GM21717 (cell line): ENCODE data around the gene STXBP5.

ENCODE experiments used
- ATAC-seq: cut with Tn5 transposase; IDR thresholded peaks from one replicate; pipeline ENCODE4 v1.9.1; 2021; ENCODE audit warnings: mild to moderate bottlenecking, moderate library complexity; ENCODE audit not compliant: unreplicated experiment

Gene STXBP5

GRCh38 chr6:147177286-147177685, 26.9 kb upstream of the STXBP5 start:
- no peak for ATAC-seq

DNA sequence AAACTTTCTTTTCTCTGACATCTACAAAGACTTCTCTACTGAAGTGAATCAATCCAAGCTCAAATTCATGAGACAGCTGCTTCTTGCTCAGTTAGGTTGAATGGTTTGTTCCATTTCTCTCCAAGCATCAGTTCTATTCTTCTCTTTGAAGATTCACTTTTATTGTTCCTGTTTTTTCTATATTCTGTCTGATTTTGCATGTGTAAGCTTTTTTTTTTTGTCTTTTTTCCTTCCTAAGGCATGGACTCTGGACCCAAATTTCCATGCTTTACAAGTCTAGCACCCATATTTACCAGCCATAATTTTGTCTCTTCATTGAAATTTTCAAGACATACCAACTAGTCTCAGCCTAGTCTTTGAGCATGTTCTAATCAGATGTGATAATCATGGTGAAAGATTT, 25.9 kb upstream of the STXBP5 start:
- ATAC-seq: no peak

DNA sequence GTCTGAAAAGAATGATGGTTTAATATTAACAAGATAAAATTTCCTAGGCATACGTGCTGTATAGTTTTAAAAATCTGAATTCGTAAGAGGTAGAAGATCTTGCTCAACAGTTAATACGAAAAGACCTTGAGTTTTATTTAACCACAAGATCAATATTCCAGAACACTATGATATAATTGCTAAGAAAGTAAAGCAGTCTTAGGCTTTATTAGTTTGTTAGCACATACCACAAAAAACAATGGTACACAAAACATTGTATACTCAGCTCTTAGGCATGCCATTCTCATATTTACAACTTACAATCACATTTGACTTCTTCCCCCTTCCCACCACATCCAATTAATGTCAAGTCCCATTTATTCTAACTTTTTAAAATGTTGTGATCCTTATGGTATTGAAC, 24.4 kb upstream of the STXBP5 start:
- no peak for ATAC-seq

DNA sequence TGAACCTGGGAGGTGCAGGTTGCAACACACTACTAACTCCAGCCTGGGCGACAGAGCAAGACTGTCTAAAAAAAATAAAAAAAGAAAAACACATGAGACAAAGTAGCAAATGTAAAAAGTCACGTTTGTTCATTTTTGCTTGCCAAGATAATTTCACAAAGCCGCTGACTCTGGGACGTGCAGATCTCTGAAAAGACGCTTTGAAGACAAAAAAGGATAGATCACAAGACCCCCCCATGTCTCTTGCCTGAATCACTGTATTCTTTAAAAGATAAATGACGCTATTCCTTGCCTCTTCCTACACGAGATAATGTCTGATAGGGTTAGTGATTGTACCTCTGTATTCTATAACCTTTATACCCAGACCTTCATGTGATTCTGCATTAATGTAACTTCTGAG, 23.3 kb upstream of the STXBP5 start:
- ATAC-seq: no peak

GRCh38 chr6:147184379-147184778, 19.8 kb upstream of the STXBP5 start:
- ATAC-seq: no peak

- no peak for ATAC-seq
Observed at GRCh38 chr6:147185216-147185615, 19.0 kb upstream of the STXBP5 start.

DNA sequence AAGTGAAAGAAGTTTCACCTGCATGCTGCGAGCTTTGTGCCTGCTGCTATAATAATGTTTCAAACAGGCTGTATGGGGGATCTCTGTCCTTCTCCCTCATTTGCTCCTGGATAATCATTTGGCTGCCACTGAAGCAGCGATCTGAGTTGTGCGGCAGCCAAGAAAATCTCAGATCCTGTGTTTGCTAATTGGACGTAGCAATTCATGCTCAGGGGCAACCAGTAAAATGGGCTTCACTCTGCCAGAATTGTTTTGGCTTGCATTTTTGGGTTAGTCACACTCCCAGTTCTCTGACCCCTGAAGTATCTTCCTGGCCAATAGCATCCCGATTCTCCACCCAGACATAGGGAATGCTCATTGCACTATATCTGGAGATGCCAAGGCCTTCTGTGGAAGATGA, 13.7 kb upstream of the STXBP5 start:
- ATAC-seq: no peak

DNA sequence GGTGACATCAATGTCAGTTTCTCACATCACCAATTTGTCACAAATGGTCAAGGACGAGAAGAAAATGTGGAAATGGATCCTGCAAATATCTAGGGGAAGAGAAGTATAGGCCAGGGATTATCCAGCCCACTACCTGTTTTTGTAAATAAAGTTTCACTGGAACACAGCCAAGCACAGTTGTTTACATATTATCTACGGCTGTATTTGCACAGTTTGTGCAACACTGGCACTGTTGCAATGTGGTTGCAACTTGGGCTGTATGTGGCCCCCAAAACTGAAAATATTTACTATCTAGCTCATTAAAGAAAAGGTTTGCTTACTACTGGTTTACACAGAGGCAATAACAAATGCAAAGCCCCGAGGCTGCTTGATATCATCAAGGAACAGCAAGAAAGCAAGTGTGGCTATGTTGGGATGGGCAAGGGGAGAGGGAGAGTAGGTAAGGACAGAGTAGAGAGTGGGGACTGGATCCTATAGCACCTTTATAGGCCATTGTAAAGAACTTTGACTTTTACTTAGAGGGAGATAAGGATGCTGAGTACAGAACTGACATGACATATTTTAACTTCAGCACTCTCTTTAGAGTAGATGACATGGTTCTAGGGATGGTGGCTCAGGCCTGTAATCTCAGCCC, 11.8 kb upstream of the STXBP5 start:
- ATAC-seq: no peak

DNA sequence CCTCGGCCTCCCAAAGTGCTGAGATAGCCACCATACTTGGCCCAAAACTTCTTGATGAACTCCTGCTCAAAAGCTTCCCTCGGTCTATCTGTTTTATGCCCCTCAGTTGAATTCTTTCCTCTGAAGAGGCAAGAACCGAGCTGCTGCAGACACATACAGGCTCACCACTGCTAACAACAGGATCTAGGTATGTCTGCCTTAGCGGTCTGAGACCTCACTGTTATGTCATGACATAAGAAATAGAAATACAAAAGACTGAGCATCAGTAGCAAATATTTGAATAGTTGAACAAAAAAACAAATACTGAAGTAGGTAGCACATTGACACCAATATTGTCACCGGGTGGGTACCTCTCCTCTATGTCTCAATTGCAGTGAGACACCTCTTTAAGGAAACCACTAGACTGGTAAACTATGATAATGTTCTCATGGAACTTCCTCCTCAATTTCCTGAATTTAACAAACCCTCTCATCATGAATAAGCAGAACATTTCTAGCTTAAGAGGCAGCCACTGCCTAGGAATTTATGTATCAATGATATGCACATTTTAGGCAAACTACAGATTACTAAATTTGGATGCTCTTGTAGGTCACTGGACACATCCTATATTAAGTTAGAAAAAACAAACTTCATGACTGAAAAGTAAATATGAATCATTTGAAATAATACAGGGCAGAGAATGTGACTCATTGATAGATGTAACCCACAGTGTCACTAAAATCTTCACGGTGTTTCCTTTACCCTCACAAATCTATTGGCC, 9.4 kb upstream of the STXBP5 start:
- no peak for ATAC-seq

DNA sequence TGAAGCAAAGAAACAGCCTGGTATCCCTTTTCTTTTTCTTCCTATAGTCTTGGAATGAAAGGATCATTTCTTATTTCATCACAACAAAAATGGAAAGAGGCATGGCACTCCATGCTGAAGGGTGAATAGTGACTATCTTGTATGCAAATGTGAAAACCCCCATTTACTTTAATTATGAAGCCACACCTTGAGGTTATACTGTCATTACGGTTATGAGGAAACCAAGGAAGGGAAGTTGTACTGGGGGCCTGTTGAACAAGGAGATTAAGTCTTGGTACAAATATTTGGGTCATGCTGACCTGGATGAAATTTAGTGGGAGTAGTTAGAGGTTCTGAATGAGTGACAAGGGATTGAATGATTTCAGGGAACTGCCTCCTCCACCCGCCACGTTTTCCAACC, 8.7 kb upstream of the STXBP5 start:
- ATAC-seq: no peak

DNA sequence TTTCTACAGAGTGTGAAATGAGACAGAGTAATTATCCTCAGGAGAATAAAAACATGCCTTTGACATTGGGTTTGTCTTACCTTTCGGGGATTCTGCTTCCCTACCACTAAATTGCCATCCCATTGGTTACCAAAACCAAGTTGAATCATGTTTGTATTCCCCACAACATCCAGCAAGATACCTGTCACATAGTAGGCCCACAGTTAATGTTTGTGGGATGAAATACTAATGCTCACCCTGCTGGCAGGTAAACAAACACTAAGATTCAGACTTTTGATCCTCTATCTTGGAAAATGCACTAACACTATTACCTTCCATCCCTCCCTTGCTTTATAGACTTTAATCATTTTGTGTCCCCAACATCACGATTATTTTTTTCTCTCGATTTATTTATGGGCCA, 8.2 kb upstream of the STXBP5 start:
- no peak for ATAC-seq

GRCh38 chr6:147200711-147201110, 3.5 kb upstream of the STXBP5 start:
- no peak for ATAC-seq

GRCh38 chr6:147201885-147202515, 2.2 kb upstream of the STXBP5 start:
- no peak for ATAC-seq

- peak; percentile 86 for ATAC-seq
Observed at GRCh38 chr6:147202516-147203310, 1.5 kb upstream of the STXBP5 start.

GRCh38 chr6:147203311-147204059, 732 bp upstream of the STXBP5 start:
- ATAC-seq: peak; percentile 58

DNA sequence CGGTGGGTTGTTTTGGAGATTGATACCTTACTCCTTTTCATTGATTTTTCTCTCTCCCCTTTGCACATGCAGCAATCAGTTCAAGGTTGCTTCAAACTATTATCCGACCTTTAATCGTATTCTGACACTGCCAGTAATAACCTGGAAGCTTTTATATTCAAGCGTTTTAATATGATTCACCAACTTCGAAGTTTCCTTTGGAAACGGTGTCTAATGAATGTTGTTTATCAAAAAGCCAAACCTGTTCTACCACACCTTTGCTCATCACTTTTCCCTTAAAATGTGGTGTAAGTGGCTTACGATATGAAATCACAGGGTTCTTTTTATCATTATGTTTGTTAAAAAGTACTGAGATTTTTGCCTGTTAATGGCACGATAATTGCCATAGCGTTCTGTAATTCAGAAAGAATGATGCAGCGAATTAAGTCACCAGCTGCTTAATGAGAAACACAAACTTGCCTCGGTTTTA, 660 bp downstream of the STXBP5 start:
- no peak for ATAC-seq

GRCh38 chr6:147205690-147206600, 1.7 kb downstream of the STXBP5 start:
- ATAC-seq: no peak

GRCh38 chr6:147207351-147207750, 3.1 kb downstream of the STXBP5 start:
- no peak for ATAC-seq
